Activated CD4-positive, alpha-beta T cell treated with anti-CD3 and anti-CD28 coated beads for 4 hours (primary cell): ENCODE data around the gene TCHP.
"Not testable (repeated sequence)": the region's sequence is repeated elsewhere in the genome, so short reads cannot be mapped to it uniquely, and the experiment has no call there.

Source experiments
- DNase-seq, 2 donors: peaks; one replicate each; pipeline ENCODE4 v3.0.0-alpha.2; 2020

Gene TCHP

GRCh38 chr12:109880043-109880931, 19.8 kb upstream of the TCHP start, which contains the start of gene GLTP:
Gene GLTP (minus strand): TSS chr12:109880541. CDS start chr12:109880374, 167 bp downstream.
- DNase-seq = peak; percentile 85 to 89

GRCh38 chr12:109880938-109881337, 19.1 kb upstream of the TCHP start:
- DNase-seq = no peak

- DNase-seq = no peak
These were observed 18.3 kb upstream of the TCHP start for GRCh38 chr12:109881752-109882151.

- no peak for DNase-seq
These were observed 16.6 kb upstream of the TCHP start for GRCh38 chr12:109883461-109883860.

- no peak for DNase-seq
These were observed 14.5 kb upstream of the TCHP start for GRCh38 chr12:109885616-109886015.

- DNase-seq = peak in 1 of 2 donors; percentile 15
These were observed 11.7 kb upstream of the TCHP start for GRCh38 chr12:109888179-109889020.

- no peak for DNase-seq
These were observed 9.4 kb upstream of the TCHP start for GRCh38 chr12:109890620-109891170.

GRCh38 chr12:109891731-109892130, 8.3 kb upstream of the TCHP start:
- not testable (repeated sequence) for DNase-seq

GRCh38 chr12:109892165-109892715, 7.8 kb upstream of the TCHP start:
- DNase-seq = no peak

GRCh38 chr12:109892748-109893147, 7.3 kb upstream of the TCHP start:
- no peak for DNase-seq

- DNase-seq = no peak
These were observed 6.6 kb upstream of the TCHP start for GRCh38 chr12:109893261-109893995.

GRCh38 chr12:109894939-109895338, 5.1 kb upstream of the TCHP start:
- no peak for DNase-seq

GRCh38 chr12:109896188-109896587, 3.9 kb upstream of the TCHP start:
- no peak for DNase-seq

- DNase-seq = no peak
These were observed 3.0 kb upstream of the TCHP start for GRCh38 chr12:109897029-109897428.

- DNase-seq = not testable (repeated sequence)
These were observed 729 bp upstream of the TCHP start for GRCh38 chr12:109899345-109899744.

GRCh38 chr12:109900752-109901580, 892 bp downstream of the TCHP start:
- DNase-seq = no peak

- no peak for DNase-seq
These were observed 2.9 kb downstream of the TCHP start for GRCh38 chr12:109902891-109903418.

- DNase-seq = no peak
These were observed 5.2 kb downstream of the TCHP start for GRCh38 chr12:109905301-109905700.

- no peak for DNase-seq
These were observed 10.3 kb downstream of the TCHP start for GRCh38 chr12:109910254-109910968.

GRCh38 chr12:109910969-109911348, 10.9 kb downstream of the TCHP start:
- DNase-seq = no peak
